GM23338 (cell line): Measurements from ENCODE around the gene ME3. TPM values are rescaled to one million over a fixed set of nuclear protein-coding genes. Genes with fewer than 3 reads are reported as not detected.

Source experiments
- ATAC-seq: fragments of 200-7000 bp; cut with Tn5 transposase; 3 replicates; pipeline ENCODE4 v1.9.1; 2020
- DNase-seq: peaks from one replicate; pipeline ENCODE4 v3.0.0-alpha.2; 2015; ENCODE audit warnings: low spot score
- H2AFZ ChIP-seq: fragments of 200-600 bp; sonication (generic); 2 replicates; pipeline ENCODE4 v1.8.0; 2016; ENCODE audit warnings: antibody characterized with exemption, mild to moderate bottlenecking, moderate library complexity
- H3F3A ChIP-seq: fragments of 200-600 bp; sonication (generic); replicated peaks from 2 replicates; pipeline ENCODE4 v1.8.0; 2017; ENCODE audit warnings: antibody characterized with exemption, mixed run types, low read depth
- H3K27ac ChIP-seq: fragments of 200-600 bp; sonication (generic); 2 replicates; pipeline ENCODE4 v1.6.1; 2016; ENCODE audit warnings: low read depth
- H3K27me3 ChIP-seq: fragments of 200-600 bp; sonication (generic); 2 replicates; pipeline ENCODE4 v1.8.0; 2016; ENCODE audit warnings: mild to moderate bottlenecking, mixed run types, moderate library complexity; ENCODE audit not compliant: insufficient read depth
- H3K36me3 ChIP-seq: fragments of 200-600 bp; sonication (generic); 2 replicates; pipeline ENCODE4 v1.8.0; 2016; ENCODE audit warnings: mild to moderate bottlenecking; ENCODE audit not compliant: insufficient read depth
- H3K4me1 ChIP-seq: fragments of 200-600 bp; sonication (generic); 2 replicates; pipeline ENCODE4 v1.8.0; 2016; ENCODE audit warnings: mild to moderate bottlenecking, moderate library complexity; ENCODE audit not compliant: insufficient read depth
- H3K4me2 ChIP-seq: fragments of 200-600 bp; sonication (generic); 2 replicates; pipeline ENCODE4 v1.7.1; 2017; ENCODE audit warnings: mixed run types
- H3K4me3 ChIP-seq: fragments of 200-600 bp; sonication (generic); 2 replicates; pipeline ENCODE4 v1.6.1; 2016; ENCODE audit warnings: mixed run types
- H3K79me2 ChIP-seq: fragments of 200-600 bp; sonication (generic); replicated peaks from 2 replicates; pipeline ENCODE4 v1.8.0; 2017; ENCODE audit warnings: mild to moderate bottlenecking; ENCODE audit not compliant: insufficient read depth
- H3K9me2 ChIP-seq: fragments of 200-600 bp; sonication (generic); 2 replicates; pipeline ENCODE4 v1.8.0; 2017; ENCODE audit not compliant: insufficient read depth
- H4K20me1 ChIP-seq: fragments of 200-600 bp; sonication (generic); replicated peaks from 2 replicates; pipeline ENCODE4 v1.8.0; 2017; ENCODE audit warnings: mild to moderate bottlenecking; ENCODE audit not compliant: insufficient read depth
- H3K27ac Mint-ChIP-seq: 2 replicates; pipeline ENCODE4 v1.8.0; 2020; ENCODE audit warnings: inconsistent platforms, mild to moderate bottlenecking, moderate library complexity, mixed read lengths
- H3K27me3 Mint-ChIP-seq: 3 replicates; pipeline ENCODE4 v1.8.0; 2022; ENCODE audit warnings: low read depth, mild to moderate bottlenecking, moderate library complexity, mixed read lengths, inconsistent platforms; ENCODE audit not compliant: insufficient read depth, poor library complexity
- H3K36me3 Mint-ChIP-seq: 3 replicates; pipeline ENCODE4 v1.8.0; 2021; ENCODE audit warnings: low read depth, mild to moderate bottlenecking, inconsistent platforms, moderate library complexity, mixed read lengths
- H3K4me1 Mint-ChIP-seq: 3 replicates; pipeline ENCODE4 v1.8.0; 2020; ENCODE audit warnings: mild to moderate bottlenecking, inconsistent platforms, mixed read lengths
- H3K4me3 Mint-ChIP-seq: 3 replicates; pipeline ENCODE4 v1.8.0; 2021; ENCODE audit warnings: moderate library complexity, mild to moderate bottlenecking, inconsistent platforms, mixed read lengths
- H3K9me3 Mint-ChIP-seq: 3 replicates; pipeline ENCODE4 v1.8.0; 2020; ENCODE audit warnings: moderate library complexity, mild to moderate bottlenecking, inconsistent platforms, mixed read lengths
- CREB1 ChIP-seq: fragments of 250-450 bp; sonication (Bioruptor Pico); IDR thresholded peaks from 2 replicates; pipeline ENCODE4 v1.5.0; 2020; ENCODE audit warnings: low read depth, mild to moderate bottlenecking, moderate library complexity
- CTCF ChIP-seq, 2 experiments: fragments of 200-600 bp in 1 of 2; sonication (generic) in 1 of 2; conservative IDR thresholded peaks; 2 replicates each; pipeline versions ENCODE4 v1.5.1 to v1.6.1; 2016 to 2017; ENCODE audit warnings: antibody characterized with exemption in 2 of 2, low read depth in 2 of 2, mild to moderate bottlenecking in 2 of 2, moderate library complexity in 1 of 2
- ETS1 ChIP-seq: IDR thresholded peaks from 2 replicates; pipeline ENCODE4 v1.6.1; 2016; ENCODE audit warnings: antibody characterized with exemption
- EZH2 ChIP-seq: fragments of 200-600 bp; sonication (generic); IDR thresholded peaks from one replicate; pipeline ENCODE4 v1.8.0; 2017; ENCODE audit warnings: antibody characterized with exemption, mild to moderate bottlenecking, low read depth; ENCODE audit not compliant: unreplicated experiment
- EZH2phosphoT487 ChIP-seq: fragments of 200-600 bp; sonication (generic); IDR thresholded peaks from one replicate; pipeline ENCODE4 v1.8.1; 2018; ENCODE audit warnings: antibody characterized with exemption; ENCODE audit not compliant: unreplicated experiment
- JUNB ChIP-seq: IDR thresholded peaks from one replicate; pipeline ENCODE4 v1.6.1; 2016; ENCODE audit warnings: antibody characterized with exemption; ENCODE audit not compliant: unreplicated experiment
- NANOG ChIP-seq: IDR thresholded peaks from 2 replicates; pipeline ENCODE4 v1.6.1; 2016; ENCODE audit warnings: antibody characterized with exemption, borderline replicate concordance
- POLR2AphosphoS5 ChIP-seq: IDR thresholded peaks from 2 replicates; pipeline ENCODE4 v1.6.1; 2016; ENCODE audit warnings: antibody characterized with exemption, low read depth
- STAT1 ChIP-seq: IDR thresholded peaks from one replicate; pipeline ENCODE4 v1.6.1; 2016; ENCODE audit warnings: antibody characterized with exemption; ENCODE audit not compliant: unreplicated experiment
- ZNF114 ChIP-seq: fragments of 250-450 bp; sonication (Bioruptor Pico); IDR thresholded peaks from 2 replicates; pipeline ENCODE4 v1.5.0; 2020; ENCODE audit warnings: mild to moderate bottlenecking, moderate library complexity
- ZNF331 ChIP-seq: fragments of 250-450 bp; sonication (Bioruptor Pico); IDR thresholded peaks from 2 replicates; pipeline ENCODE4 v1.5.0; 2020; ENCODE audit warnings: low read depth, mild to moderate bottlenecking, moderate library complexity
- ZNF462 ChIP-seq: fragments of 250-450 bp; sonication (Bioruptor Pico); IDR thresholded peaks from 2 replicates; pipeline ENCODE4 v1.5.0; 2020; ENCODE audit warnings: mild to moderate bottlenecking, moderate library complexity
- polyA plus RNA-seq: library from polyadenylated mRNA; unstranded; fragments of >200 nt; fragmentation: Nextera tagmentation; extraction: Ambion mirVana; gene quantifications from 2 replicates; pipeline ENCODE4 v1.2.1, GENCODE V29; 2016
- total RNA-seq: library from RNA; depleted of rRNA; stranded (reverse); fragments of >200 nt; shearing (Covaris generic); gene quantifications from 2 replicates; pipeline ENCODE4 v1.2.3, GENCODE V29; 2014
- TF ChIP-seq, protein P1 (sequence below): IDR thresholded peaks from one replicate; pipeline ENCODE4 v1.6.1; 2018; ENCODE audit warnings: antibody characterized with exemption; ENCODE audit not compliant: unreplicated experiment

Gene ME3
- total and polyA plus RNA-seq, 2 experiments from 2014 or later, result 1.3 to 4.0 TPM

DNA sequence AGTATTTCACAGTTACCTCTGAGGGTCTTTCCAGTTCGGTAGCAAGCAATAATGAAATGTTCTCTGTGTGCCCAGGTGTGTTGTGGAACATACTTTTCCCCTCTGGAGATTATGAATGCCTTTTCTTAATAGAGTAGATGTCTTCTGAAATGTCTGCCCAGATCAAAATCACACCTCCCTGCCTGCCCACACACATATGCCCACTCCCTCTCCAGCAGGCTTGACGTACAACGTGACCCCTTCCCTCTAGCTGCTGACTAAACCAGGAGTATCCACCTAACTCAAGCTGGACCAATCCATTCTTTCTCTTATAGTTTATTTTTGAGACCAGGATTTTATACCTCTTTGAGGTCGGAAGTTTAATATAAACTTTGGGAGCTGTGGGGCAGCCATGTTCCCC is 48.7 kb downstream of the ME3 start:
- Histone ChIP-seq H3K4me1 (no peaks in the 10 kb centered on the region), H3K4me3 (no peak overlapping the region), H3K4me2 (no peak overlapping the region), H2AFZ (no peak overlapping the region), H3F3A (no peaks in the 10 kb centered on the region), H3K27ac (no peak overlapping the region), H3K9me2 (no peaks in the 10 kb centered on the region), H3K79me2 (no peaks in the 10 kb centered on the region), H3K36me3 (no peaks in the 10 kb centered on the region), H4K20me1 (no peaks in the 10 kb centered on the region), H3K27me3 (no peaks in the 10 kb centered on the region)
- no peak for TF ChIP-seq JUNB
- no peak for TF ChIP-seq EZH2
- no peak for TF ChIP-seq ETS1
- TF ChIP-seq POLR2AphosphoS5, result no peak
- no peak for TF ChIP-seq CTCF (conservative IDR thresholded peaks at IDR 0.05; ENCODE audit: low read depth in 2 of 2)
- TF ChIP-seq ZNF331 (CRISPR knock-in tag), result no peak
- TF ChIP-seq STAT1, result no peak
- TF ChIP-seq ZNF114 (CRISPR knock-in tag), result no peak
- no peak for TF ChIP-seq ZNF462 (CRISPR knock-in tag)
- no peak for TF ChIP-seq CREB1
- TF ChIP-seq, protein P1, sequence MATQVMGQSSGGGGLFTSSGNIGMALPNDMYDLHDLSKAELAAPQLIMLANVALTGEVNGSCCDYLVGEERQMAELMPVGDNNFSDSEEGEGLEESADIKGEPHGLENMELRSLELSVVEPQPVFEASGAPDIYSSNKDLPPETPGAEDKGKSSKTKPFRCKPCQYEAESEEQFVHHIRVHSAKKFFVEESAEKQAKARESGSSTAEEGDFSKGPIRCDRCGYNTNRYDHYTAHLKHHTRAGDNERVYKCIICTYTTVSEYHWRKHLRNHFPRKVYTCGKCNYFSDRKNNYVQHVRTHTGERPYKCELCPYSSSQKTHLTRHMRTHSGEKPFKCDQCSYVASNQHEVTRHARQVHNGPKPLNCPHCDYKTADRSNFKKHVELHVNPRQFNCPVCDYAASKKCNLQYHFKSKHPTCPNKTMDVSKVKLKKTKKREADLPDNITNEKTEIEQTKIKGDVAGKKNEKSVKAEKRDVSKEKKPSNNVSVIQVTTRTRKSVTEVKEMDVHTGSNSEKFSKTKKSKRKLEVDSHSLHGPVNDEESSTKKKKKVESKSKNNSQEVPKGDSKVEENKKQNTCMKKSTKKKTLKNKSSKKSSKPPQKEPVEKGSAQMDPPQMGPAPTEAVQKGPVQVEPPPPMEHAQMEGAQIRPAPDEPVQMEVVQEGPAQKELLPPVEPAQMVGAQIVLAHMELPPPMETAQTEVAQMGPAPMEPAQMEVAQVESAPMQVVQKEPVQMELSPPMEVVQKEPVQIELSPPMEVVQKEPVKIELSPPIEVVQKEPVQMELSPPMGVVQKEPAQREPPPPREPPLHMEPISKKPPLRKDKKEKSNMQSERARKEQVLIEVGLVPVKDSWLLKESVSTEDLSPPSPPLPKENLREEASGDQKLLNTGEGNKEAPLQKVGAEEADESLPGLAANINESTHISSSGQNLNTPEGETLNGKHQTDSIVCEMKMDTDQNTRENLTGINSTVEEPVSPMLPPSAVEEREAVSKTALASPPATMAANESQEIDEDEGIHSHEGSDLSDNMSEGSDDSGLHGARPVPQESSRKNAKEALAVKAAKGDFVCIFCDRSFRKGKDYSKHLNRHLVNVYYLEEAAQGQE, result no peak
- no peak for TF ChIP-seq EZH2phosphoT487
- no peak for TF ChIP-seq NANOG
- H3K36me3 Mint-ChIP-seq, result no peaks in the 10 kb centered on the region
- ATAC-seq (no peak), DNase-seq (no peak)
- no peaks in the 10 kb centered on the region for H3K9me3 Mint-ChIP-seq
- no peak overlapping the region for H3K27ac Mint-ChIP-seq
- no peaks in the 10 kb centered on the region for H3K27me3 Mint-ChIP-seq
- H3K4me1 Mint-ChIP-seq, result peaks cover 10% of the 10 kb centered on the region
- no peak overlapping the region for H3K4me3 Mint-ChIP-seq
